ENCODE data around the gene MUC2. TPM values are rescaled to one million over a fixed set of nuclear protein-coding genes. Genes with fewer than 3 reads are reported as not detected.

MUC2 gene
- total and polyA plus RNA-seq, 2 of the 13 experiments (the other 11 are each of a cell fraction or from before 2014, with no cell fraction given): not detected

GRCh38 chr11:1109918-1110705 is 35.4 kb downstream of the MUC2 start:
- BruUV-seq (replicated peaks): no TSS peak
- H3K9me3 ChIP-seq (ENCODE audit: low read length): no peaks in the 10 kb centered on the region
- TF ChIP-seq FOXO4 (CRISPR knock-in tag; conservative IDR thresholded peaks at IDR 0.05): no peak
- TF ChIP-seq E2F2 (CRISPR knock-in tag; IDR thresholded peaks at IDR 0.05; ENCODE audit: borderline replicate concordance): no peak
- no peak for TF ChIP-seq ZNF138 (CRISPR knock-in tag; IDR thresholded peaks at IDR 0.05; ENCODE audit: low read depth)
- TF ChIP-seq CHD2 (IDR thresholded peaks at IDR 0.05; ENCODE audit: low read depth, low read length): no peak
- no peak for TF ChIP-seq TAF1 (CRISPR knock-in tag; IDR thresholded peaks at IDR 0.05)
- no peak for TF ChIP-seq SP2 (CRISPR knock-in tag; IDR thresholded peaks at IDR 0.05)
- no peak for TF ChIP-seq RARA (CRISPR knock-in tag; IDR thresholded peaks at IDR 0.05)
- no peak for TF ChIP-seq HDAC6 (IDR thresholded peaks at IDR 0.05; ENCODE audit: low read depth, low read length)
- TF ChIP-seq E2F5 (CRISPR knock-in tag; conservative IDR thresholded peaks at IDR 0.05): no peak
- TF ChIP-seq LBX2 (CRISPR knock-in tag; IDR thresholded peaks at IDR 0.05; ENCODE audit: borderline replicate concordance): no peak
- no peak for TF ChIP-seq ZNF205 (CRISPR knock-in tag; IDR thresholded peaks at IDR 0.05)
- no peak for TF ChIP-seq ZNF136 (CRISPR knock-in tag; IDR thresholded peaks at IDR 0.05; ENCODE audit: low read depth)

More at GRCh38 chr11:1109918-1110705, 35.4 kb downstream of the MUC2 start:
- H3K9ac ChIP-seq (ENCODE audit: insufficient read depth, low read depth, low read length): no peak overlapping the region
- DNase-seq (ENCODE audit: low spot score) (no peak), ATAC-seq (no peak), FAIRE-seq (no peak)
- no peaks in the 10 kb centered on the region for H3K79me2 ChIP-seq (ENCODE audit: insufficient read depth, low read length)
- ChIA-PET CTCF (ENCODE audit: low intra/inter-chr PET ratio, low total read pairs) (no interaction called here), POLR2A (no interaction called here)
- in situ Hi-C loops (cut with HindIII; ENCODE audit: extremely low pct_ligation_motif_present, low pct_unique_long_range_greater_than_20kb) (loop anchor here (5.0 kb wide), 1 partner anchor 117 kb away; no protein-coding TSS in a partner anchor), intact Hi-C loops (cut with micrococcal nuclease; ENCODE audit: unreplicated experiment) (no loop called here)
- H4K20me1 ChIP-seq (ENCODE audit: insufficient read depth, low read length): no peaks in the 10 kb centered on the region
- no peak overlapping the region for H2AFZ ChIP-seq (ENCODE audit: low read length)
- H3K36me3 ChIP-seq (replicated peaks in 1 of 2; ENCODE audit: control insufficient read depth in 1 of 2, insufficient read depth in 2 of 2, low read length in 2 of 2): no peaks in the 10 kb centered on the region
- H3K4me3 ChIP-seq (replicated peaks in 1 of 3; ENCODE audit: insufficient read depth in 1 of 3, low read depth in 2 of 3, low read length in 3 of 3): no peak overlapping the region
- no peak overlapping the region for H3K27ac ChIP-seq (ENCODE audit: extremely low read length, insufficient read depth, low read length)
- no peaks in the 10 kb centered on the region for H3K4me1 ChIP-seq (ENCODE audit: insufficient read depth, low read length)
- H3K4me2 ChIP-seq (ENCODE audit: low read depth, low read length): no peak overlapping the region
- WGBS (ENCODE audit: low lambda C conversion rate): 15% methylated on average over 8 of the region's 39 CpGs
- H3K27me3 ChIP-seq (ENCODE audit: control insufficient read depth in 1 of 2, insufficient read depth in 2 of 2, low read length in 2 of 2): peaks cover 13 to 45% of the 10 kb centered on the region in 2 experiments

Data from HepG2 (cell line).